Choroid plexus epithelial cell (primary cell): ENCODE results near the gene MARK2.

Experiments
- DNase-seq: peaks from one replicate; pipeline ENCODE4 v3.0.0-alpha.2; 2010; ENCODE audit warnings: low read depth
- H3K4me3 ChIP-seq: 2 replicates; pipeline ENCODE4 v1.5.1; 2011; ENCODE audit warnings: low read depth, mild to moderate bottlenecking, control low read depth, low read length, moderate library complexity
- CTCF ChIP-seq: conservative IDR thresholded peaks from 2 replicates; pipeline ENCODE4 v1.5.1; 2011; ENCODE audit warnings: low read depth, mild to moderate bottlenecking, control low read depth, inconsistent platforms, low read length, moderate library complexity

MARK2 gene

GRCh38 chr11:63838678-63839507, at the start of gene MARK2:
Gene MARK2, plus strand, starts transcription at chr11:63839110. Its CDS starts 397 bp downstream, at chr11:63839507.
- peak within 1 kb of the TSS; percentile 90 for H3K4me3 ChIP-seq
- peak; percentile 99 for DNase-seq
- no peak for TF ChIP-seq CTCF

- no peak overlapping the region for H3K4me3 ChIP-seq
- TF ChIP-seq CTCF = no peak
- DNase-seq = no peak
Measured at GRCh38 chr11:63791495-63792167, 47.3 kb upstream of the MARK2 start.

- no peak for TF ChIP-seq CTCF
- no peak overlapping the region for H3K4me3 ChIP-seq
- DNase-seq = no peak
Measured at GRCh38 chr11:63793161-63793560, 45.7 kb upstream of the MARK2 start.

- no peak overlapping the region for H3K4me3 ChIP-seq
- TF ChIP-seq CTCF = no peak
- no peak for DNase-seq
Measured at GRCh38 chr11:63795066-63795465, 43.8 kb upstream of the MARK2 start.

- no peak overlapping the region for H3K4me3 ChIP-seq
- DNase-seq = no peak
- no peak for TF ChIP-seq CTCF
Measured at GRCh38 chr11:63800921-63801320, 38.0 kb upstream of the MARK2 start.

GRCh38 chr11:63802637-63803414, 36.1 kb upstream of the MARK2 start:
- no peak overlapping the region for H3K4me3 ChIP-seq
- TF ChIP-seq CTCF = no peak
- DNase-seq = peak; percentile 64
